ENCODE measurements around the gene GALNT2. TPM values are rescaled to one million over a fixed set of nuclear protein-coding genes. Genes with fewer than 3 reads are reported as not detected.

GALNT2 gene
- total and polyA plus RNA-seq, 2 of the 4 experiments (the other 2 are of a cell fraction), result 50.4 to 189 TPM

DNA sequence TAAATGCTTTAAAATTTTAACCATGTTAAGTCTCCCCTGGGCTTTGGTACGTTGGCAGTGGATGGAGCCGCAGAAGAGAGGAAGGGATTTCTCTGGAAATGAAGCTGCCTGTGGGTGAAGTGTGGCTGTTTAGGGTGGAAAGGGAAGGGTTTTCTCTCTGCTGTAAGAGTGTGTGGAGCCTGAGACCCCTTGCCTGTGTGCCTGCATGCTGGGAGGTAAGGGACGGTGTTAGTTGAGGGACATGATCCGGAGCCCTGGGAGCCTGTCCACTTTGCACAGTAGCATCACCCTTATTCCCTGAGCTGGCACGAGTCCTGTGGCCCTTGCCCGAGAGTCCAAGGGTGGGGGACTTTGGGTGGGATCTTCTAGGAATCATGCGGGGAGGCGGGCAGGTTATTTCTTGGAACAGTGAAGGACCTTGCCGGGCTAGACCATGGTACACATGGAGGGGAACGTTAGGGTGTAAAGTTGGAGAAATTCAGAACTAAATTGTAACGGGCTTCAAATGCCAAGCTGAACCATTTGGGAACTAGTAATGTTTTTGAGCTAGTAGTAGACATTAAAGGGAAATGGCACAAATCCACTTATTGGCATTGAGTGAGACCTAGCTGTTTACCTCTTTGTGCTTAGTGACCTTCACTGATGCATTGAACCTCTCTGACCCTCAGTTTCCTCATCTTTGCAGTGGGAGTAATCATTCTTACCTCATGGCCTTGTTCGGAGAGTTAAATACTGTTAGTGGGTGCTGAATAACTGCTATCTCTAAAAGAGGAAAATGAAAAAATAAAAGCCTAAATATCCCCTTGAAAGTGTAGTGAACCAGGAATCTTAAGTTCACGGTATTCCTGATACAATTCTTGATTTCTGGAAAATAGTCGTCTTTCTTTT lies 3.5 kb downstream of the GALNT2 start:
- BruUV-seq (replicated peaks), result no TSS peak

More for the DNA sequence above, 3.5 kb downstream of the GALNT2 start:
- Histone ChIP-seq H2BK5ac (ENCODE audit: low read depth, low read length, poor library complexity, severe bottlenecking) (no peak overlapping the region), H4K8ac (ENCODE audit: low read depth in 2 of 2, low read length in 2 of 2) (no peak overlapping the region), H3K79me1 (ENCODE audit: low read depth in 1 of 2, low read length in 2 of 2) (peaks cover 8 to 71% of the 10 kb centered on the region in 2 experiments), H3K4me2 (ENCODE audit: low read depth, low read length) (no peak overlapping the region), H3K14ac (replicated peaks; ENCODE audit: low read depth, low read length) (no peak overlapping the region), H3K4me1 (ENCODE audit: control insufficient read depth, insufficient read depth, low read length) (peaks cover 23% of the 10 kb centered on the region), H2AK5ac (ENCODE audit: low read depth, low read length) (no peak overlapping the region), H3K9me3 (ENCODE audit: control insufficient read depth, insufficient read depth, low read length) (no peaks in the 10 kb centered on the region), H3K27ac (ENCODE audit: insufficient read depth, low read length) (no peak overlapping the region), H3K23ac (ENCODE audit: low read depth, low read length) (no peak overlapping the region), H3K4me3 (ENCODE audit: insufficient read depth, low read depth, low read length) (no peak overlapping the region), H3K27me3 (ENCODE audit: control insufficient read depth, insufficient read depth, low read length) (no peaks in the 10 kb centered on the region), H3K9ac (ENCODE audit: low read depth, low read length) (no peak overlapping the region), H2BK15ac (ENCODE audit: low read depth, low read length) (no peak overlapping the region), H2AFZ (replicated peaks; ENCODE audit: low read length, poor library complexity) (no peak overlapping the region), H2BK120ac (ENCODE audit: low read depth, low read length) (no peak overlapping the region), H2AK9ac (replicated peaks; ENCODE audit: low read depth, low read length, poor library complexity) (no peak overlapping the region), H3K36me3 (ENCODE audit: control insufficient read depth, insufficient read depth, low read length) (no peaks in the 10 kb centered on the region), H4K5ac (ENCODE audit: low read depth, low read length) (no peak overlapping the region), H3K18ac (ENCODE audit: low read depth, low read length) (no peak overlapping the region), H2BK20ac (ENCODE audit: low read depth, low read length) (no peak overlapping the region), H4K91ac (ENCODE audit: insufficient read depth, low read depth, low read length) (no peak overlapping the region), H4K20me1 (ENCODE audit: insufficient read depth, low read length) (peaks cover 66% of the 10 kb centered on the region), H3K56ac (ENCODE audit: extremely low read depth, insufficient read depth, low read length) (no peak overlapping the region), H3K9me1 (ENCODE audit: insufficient read depth, low read length) (peaks cover 27% of the 10 kb centered on the region), H3K4ac (ENCODE audit: low read depth, low read length) (no peak overlapping the region)
- dilution Hi-C loops (cut with HindIII; ENCODE audit: low sequenced_read_pairs, unreplicated experiment) (no loop called here), in situ Hi-C loops (cut with MboI; ENCODE audit: low sequenced_read_pairs) (no loop called here), intact Hi-C loops (cut with micrococcal nuclease) (loop anchor here (2.0 kb wide), 1 partner anchor 96 kb away; no protein-coding TSS in a partner anchor)
- 93% methylated on average over 3 of the region's 14 CpGs; no CpG with 5 or more reads in 1 of the 2 experiments for WGBS, 2 experiments (ENCODE audit: extremely low coverage in 2 of 2, insufficient read length in 1 of 2)
- CTCF ChIA-PET, result no interaction called here
- TF ChIP-seq CTCF (conservative IDR thresholded peaks at IDR 0.05; ENCODE audit: low read depth, low read length), result no peak
- TF ChIP-seq, protein P1, sequence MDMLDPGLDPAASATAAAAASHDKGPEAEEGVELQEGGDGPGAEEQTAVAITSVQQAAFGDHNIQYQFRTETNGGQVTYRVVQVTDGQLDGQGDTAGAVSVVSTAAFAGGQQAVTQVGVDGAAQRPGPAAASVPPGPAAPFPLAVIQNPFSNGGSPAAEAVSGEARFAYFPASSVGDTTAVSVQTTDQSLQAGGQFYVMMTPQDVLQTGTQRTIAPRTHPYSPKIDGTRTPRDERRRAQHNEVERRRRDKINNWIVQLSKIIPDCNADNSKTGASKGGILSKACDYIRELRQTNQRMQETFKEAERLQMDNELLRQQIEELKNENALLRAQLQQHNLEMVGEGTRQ (IDR thresholded peaks at IDR 0.05; ENCODE audit: low read depth, low read length), result no peak
- TF ChIP-seq SMC3 (IDR thresholded peaks at IDR 0.05; ENCODE audit: low read depth, low read length), result no peak
- no peak for TF ChIP-seq BHLHE40 (IDR thresholded peaks at IDR 0.05; ENCODE audit: low read depth, low read length)
- no peak for TF ChIP-seq MXI1 (IDR thresholded peaks at IDR 0.05; ENCODE audit: borderline replicate concordance, low read depth, low read length)
- no peak for TF ChIP-seq RAD21 (IDR thresholded peaks at IDR 0.05; ENCODE audit: low read length)
- POLR2A ChIA-PET (ENCODE audit: unreplicated experiment), result interaction anchor here (0.8 kb wide), 1 partner anchor 8 kb away, joined by 3 read pairs; no protein-coding TSS in a partner anchor
- DNase-seq, result no peak
- ATAC-seq (ENCODE audit: low read depth), result no peak

Measured in IMR-90 (cell line).